MM.1S (cell line): ENCODE data around the gene CYP27C1.

Experiments
- CTCF ChIP-seq: fragments of 300-600 bp; sonication (generic); IDR thresholded peaks from 2 replicates; pipeline ENCODE4 v1.5.1; 2016; ENCODE audit warnings: antibody characterized with exemption, low read length, mixed read lengths
- EZH2 ChIP-seq: fragments of 300-600 bp; sonication (generic); optimal IDR thresholded peaks from 2 replicates; pipeline ENCODE3; 2017; ENCODE audit warnings: low read depth, mild to moderate bottlenecking, antibody characterized with exemption, low read length, mixed read lengths

- TF ChIP-seq CTCF: no peak
- TF ChIP-seq EZH2: no peak
These were observed 1.3 kb downstream of the CYP27C1 start for GRCh38 chr2:127218812-127219170.
